H9 (cell line): ENCODE data around the gene CTNNA3. TPM values are rescaled to one million over a fixed set of nuclear protein-coding genes. Genes with fewer than 3 reads are reported as not detected.

Experiments
- DNase-seq: peaks from one replicate; pipeline ENCODE4 v3.0.0-alpha.2; 2017
- H2AFZ ChIP-seq: one replicate; pipeline ENCODE4 v1.6.1; 2013; ENCODE audit warnings: mild to moderate bottlenecking, low read length, control low read depth, moderate library complexity
- H2AK5ac ChIP-seq: 2 replicates; pipeline ENCODE4 v1.6.1; 2013; ENCODE audit warnings: low read length, control low read depth, mixed read lengths; ENCODE audit not compliant: insufficient read length
- H2BK120ac ChIP-seq: one replicate; pipeline ENCODE4 v1.6.1; 2013; ENCODE audit warnings: low read depth, mild to moderate bottlenecking, low read length, control low read depth, inconsistent platforms; ENCODE audit not compliant: poor library complexity, severe bottlenecking
- H2BK12ac ChIP-seq: 2 replicates; pipeline ENCODE4 v1.6.1; 2013; ENCODE audit warnings: low read length, control low read depth, mixed read lengths, low read depth; ENCODE audit not compliant: insufficient read length
- H2BK15ac ChIP-seq: 2 replicates; pipeline ENCODE4 v1.6.1; 2013; ENCODE audit warnings: low read depth, low read length, control low read depth
- H2BK20ac ChIP-seq: one replicate; pipeline ENCODE4 v1.6.1; 2013; ENCODE audit warnings: low read depth, mild to moderate bottlenecking, low read length, control low read depth, inconsistent platforms; ENCODE audit not compliant: poor library complexity, severe bottlenecking
- H2BK5ac ChIP-seq: 2 replicates; pipeline ENCODE4 v1.6.1; 2013; ENCODE audit warnings: low read length, control low read depth, mixed read lengths; ENCODE audit not compliant: insufficient read length
- H3K14ac ChIP-seq: 2 replicates; pipeline ENCODE4 v1.6.1; 2013; ENCODE audit warnings: low read length, control low read depth; ENCODE audit not compliant: insufficient read depth
- H3K18ac ChIP-seq: 2 replicates; pipeline ENCODE4 v1.6.1; 2013; ENCODE audit warnings: low read depth, mild to moderate bottlenecking, mixed read lengths, low read length, control low read depth; ENCODE audit not compliant: insufficient read length
- H3K23ac ChIP-seq: 2 replicates; pipeline ENCODE4 v1.6.1; 2013; ENCODE audit warnings: low read length, control low read depth, mixed read lengths, low read depth; ENCODE audit not compliant: insufficient read length
- H3K23me2 ChIP-seq: 2 replicates; pipeline ENCODE4 v1.6.1; 2013; ENCODE audit warnings: low read depth, mild to moderate bottlenecking, mixed read lengths, low read length, control low read depth; ENCODE audit not compliant: insufficient read length, poor library complexity, severe bottlenecking
- H3K27ac ChIP-seq: 2 replicates; pipeline ENCODE4 v1.5.1; 2013; ENCODE audit warnings: low read length, control low read depth, mixed read lengths, low read depth; ENCODE audit not compliant: insufficient read length
- H3K27me3 ChIP-seq: 2 replicates; pipeline ENCODE4 v1.6.1; 2013; ENCODE audit warnings: low read length, control low read depth, inconsistent platforms; ENCODE audit not compliant: insufficient read depth
- H3K4ac ChIP-seq: 2 replicates; pipeline ENCODE4 v1.6.1; 2013; ENCODE audit warnings: low read depth, mild to moderate bottlenecking, control low read depth, inconsistent platforms, low read length, moderate library complexity
- H3K4me1 ChIP-seq: 2 replicates; pipeline ENCODE4 v1.6.1; 2013; ENCODE audit warnings: low read length, control low read depth, inconsistent platforms; ENCODE audit not compliant: insufficient read depth
- H3K4me2 ChIP-seq: 2 replicates; pipeline ENCODE4 v1.6.1; 2013; ENCODE audit warnings: low read length, control low read depth, mixed read lengths; ENCODE audit not compliant: insufficient read length, insufficient read depth
- H3K56ac ChIP-seq: 2 replicates; pipeline ENCODE4 v1.6.1; 2013; ENCODE audit warnings: low read depth, mild to moderate bottlenecking, mixed read lengths, low read length, control low read depth; ENCODE audit not compliant: insufficient read length
- H3K79me1 ChIP-seq: 2 replicates; pipeline ENCODE4 v1.6.1; 2013; ENCODE audit warnings: low read depth, mild to moderate bottlenecking, moderate library complexity, low read length, control low read depth, inconsistent platforms; ENCODE audit not compliant: insufficient read depth, poor library complexity, severe bottlenecking
- H3K79me2 ChIP-seq: 2 replicates; pipeline ENCODE4 v1.6.1; 2013; ENCODE audit warnings: low read length, control low read depth, inconsistent platforms; ENCODE audit not compliant: insufficient read depth
- H3K9ac ChIP-seq: 2 replicates; pipeline ENCODE4 v1.6.1; 2013; ENCODE audit warnings: low read length, control low read depth, mixed read lengths; ENCODE audit not compliant: insufficient read length; ENCODE audit errors: extremely low read depth
- H3K9me3 ChIP-seq: one replicate; pipeline ENCODE4 v1.6.1; 2013; ENCODE audit warnings: low read depth, low read length, inconsistent platforms; ENCODE audit not compliant: control insufficient read depth
- H3T11ph ChIP-seq: one replicate; pipeline ENCODE4 v1.6.1; 2013; ENCODE audit warnings: mild to moderate bottlenecking, low read length, control low read depth, inconsistent platforms
- H4K20me1 ChIP-seq: one replicate; pipeline ENCODE4 v1.6.1; 2013; ENCODE audit not compliant: control insufficient read depth, insufficient read length, insufficient read depth
- H4K5ac ChIP-seq: 2 replicates; pipeline ENCODE4 v1.6.1; 2013; ENCODE audit warnings: low read depth, mild to moderate bottlenecking, mixed read lengths, low read length, control low read depth; ENCODE audit not compliant: insufficient read length
- H4K8ac ChIP-seq: replicated peaks from 2 replicates; pipeline ENCODE4 v1.6.1; 2013; ENCODE audit warnings: low read length, control low read depth, mixed read lengths, low read depth; ENCODE audit not compliant: insufficient read length
- H4K91ac ChIP-seq: 2 replicates; pipeline ENCODE4 v1.6.1; 2013; ENCODE audit warnings: low read depth, mild to moderate bottlenecking, moderate library complexity, mixed read lengths, low read length, control low read depth; ENCODE audit not compliant: insufficient read length
- H3K27ac Mint-ChIP-seq, 3 experiments: 2 replicates in 2 of 3; 3 replicates in 1 of 3; pipeline ENCODE4 v1.8.0; 2020 to 2021; ENCODE audit warnings: mixed read lengths in 3 of 3, mild to moderate bottlenecking in 1 of 3, moderate library complexity in 1 of 3
- H3K27me3 Mint-ChIP-seq: 2 replicates; pipeline ENCODE4 v1.8.0; 2021; ENCODE audit warnings: low read depth, mild to moderate bottlenecking, moderate library complexity, mixed read lengths
- H3K36me3 Mint-ChIP-seq, 3 experiments: 2 replicates in 2 of 3; 3 replicates in 1 of 3; pipeline ENCODE4 v1.8.0; 2020 to 2021; ENCODE audit warnings: low read depth in 3 of 3, mixed read lengths in 3 of 3; ENCODE audit not compliant: insufficient read depth in 1 of 3
- H3K4me1 Mint-ChIP-seq, 2 experiments: 2 replicates each; pipeline ENCODE4 v1.8.0; 2020; ENCODE audit warnings: mixed read lengths in 2 of 2
- H3K4me3 Mint-ChIP-seq, 2 experiments: 2 replicates in 1 of 2; 3 replicates in 1 of 2; pipeline ENCODE4 v1.8.0; 2020 to 2021; ENCODE audit warnings: mild to moderate bottlenecking in 2 of 2, mixed read lengths in 2 of 2, moderate library complexity in 1 of 2
- H3K9me3 Mint-ChIP-seq, 2 experiments: 2 replicates in 1 of 2; 3 replicates in 1 of 2; pipeline ENCODE4 v1.8.0; 2020; ENCODE audit warnings: mild to moderate bottlenecking in 2 of 2, mixed read lengths in 2 of 2, moderate library complexity in 1 of 2
- WGBS: extraction: QIAGEN DNeasy Blood & Tissue Kit; methylation state at CpG from one replicate; pipeline ENCODE4 v1.1.7; 2013; ENCODE audit warnings: missing lambda C conversion rate, low lambda C conversion rate, mixed read lengths; ENCODE audit not compliant: insufficient read length; ENCODE audit errors: extremely low coverage; 5-methylcytosine and 5-hydroxymethylcytosine counted together
- total RNA-seq: library from RNA; stranded (reverse); gene quantifications from 2 replicates; pipeline ENCODE4 v1.2.1, GENCODE V29; 2021
- TF ChIP-seq, protein P1 (sequence below): fragments of 200-600 bp; sonication (generic); conservative IDR thresholded peaks from 3 replicates; pipeline ENCODE4 v1.8.0; 2021; ENCODE audit warnings: antibody characterized with exemption, mild to moderate bottlenecking

The CTNNA3 gene
- total RNA-seq, 1 experiment from 2014 or later = 3.3 TPM

DNA sequence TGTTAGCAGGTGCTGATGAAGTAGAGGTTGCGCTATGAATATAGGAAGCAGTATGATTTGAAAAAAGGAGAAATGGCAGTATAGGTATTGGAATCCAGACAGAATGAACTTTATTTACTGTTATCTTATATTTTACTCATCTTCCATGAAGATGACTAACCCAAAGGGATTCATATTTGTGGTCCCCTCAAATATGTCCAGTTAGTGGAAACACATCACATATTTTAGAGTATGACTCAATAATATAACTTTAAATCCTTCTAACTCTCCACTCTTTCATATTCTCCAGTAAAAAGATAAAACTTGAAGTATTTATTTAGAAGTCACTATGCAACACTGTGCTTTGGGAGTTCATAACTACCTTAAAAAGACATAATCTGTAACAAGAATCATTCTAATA, 1056.6 kb downstream of the CTNNA3 start:
- Histone ChIP-seq H3K18ac (no peak overlapping the region), H2AFZ (no peak overlapping the region), H4K5ac (no peak overlapping the region), H3K27ac (no peak overlapping the region), H4K8ac (no peak overlapping the region), H3K27me3 (no peaks in the 10 kb centered on the region), H3K79me2 (no peaks in the 10 kb centered on the region), H2BK15ac (no peak overlapping the region), H3K4ac (no peak overlapping the region), H2BK12ac (no peak overlapping the region), H3T11ph (no peak overlapping the region), H3K23me2 (no peaks in the 10 kb centered on the region), H3K4me2 (no peak overlapping the region), H2AK5ac (no peak overlapping the region), H2BK120ac (no peak overlapping the region), H3K56ac (no peak overlapping the region), H2BK5ac (no peak overlapping the region), H3K14ac (no peak overlapping the region), H2BK20ac (no peak overlapping the region), H3K23ac (no peak overlapping the region), H3K9me3 (no peaks in the 10 kb centered on the region), H3K79me1 (no peaks in the 10 kb centered on the region), H4K20me1 (no peaks in the 10 kb centered on the region), H3K4me1 (no peaks in the 10 kb centered on the region), H4K91ac (no peak overlapping the region), H3K9ac (no peak overlapping the region)
- no peak overlapping the region for H3K4me3 Mint-ChIP-seq
- peaks cover 0 to 7% of the 10 kb centered on the region in 2 experiments; a peak in 2 of 4 replicates for H3K4me1 Mint-ChIP-seq
- H3K36me3 Mint-ChIP-seq = no peaks in the 10 kb centered on the region
- no CpG with 5 or more reads among the region's 1 CpG for WGBS
- no peak overlapping the region for H3K27ac Mint-ChIP-seq
- no peak for DNase-seq
- TF ChIP-seq, protein P1, sequence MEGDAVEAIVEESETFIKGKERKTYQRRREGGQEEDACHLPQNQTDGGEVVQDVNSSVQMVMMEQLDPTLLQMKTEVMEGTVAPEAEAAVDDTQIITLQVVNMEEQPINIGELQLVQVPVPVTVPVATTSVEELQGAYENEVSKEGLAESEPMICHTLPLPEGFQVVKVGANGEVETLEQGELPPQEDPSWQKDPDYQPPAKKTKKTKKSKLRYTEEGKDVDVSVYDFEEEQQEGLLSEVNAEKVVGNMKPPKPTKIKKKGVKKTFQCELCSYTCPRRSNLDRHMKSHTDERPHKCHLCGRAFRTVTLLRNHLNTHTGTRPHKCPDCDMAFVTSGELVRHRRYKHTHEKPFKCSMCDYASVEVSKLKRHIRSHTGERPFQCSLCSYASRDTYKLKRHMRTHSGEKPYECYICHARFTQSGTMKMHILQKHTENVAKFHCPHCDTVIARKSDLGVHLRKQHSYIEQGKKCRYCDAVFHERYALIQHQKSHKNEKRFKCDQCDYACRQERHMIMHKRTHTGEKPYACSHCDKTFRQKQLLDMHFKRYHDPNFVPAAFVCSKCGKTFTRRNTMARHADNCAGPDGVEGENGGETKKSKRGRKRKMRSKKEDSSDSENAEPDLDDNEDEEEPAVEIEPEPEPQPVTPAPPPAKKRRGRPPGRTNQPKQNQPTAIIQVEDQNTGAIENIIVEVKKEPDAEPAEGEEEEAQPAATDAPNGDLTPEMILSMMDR = no peak
- H3K27me3 Mint-ChIP-seq = no peaks in the 10 kb centered on the region
- no peaks in the 10 kb centered on the region for H3K9me3 Mint-ChIP-seq
